ENCODE results near the gene ADPRH.

Gene ADPRH

DNA sequence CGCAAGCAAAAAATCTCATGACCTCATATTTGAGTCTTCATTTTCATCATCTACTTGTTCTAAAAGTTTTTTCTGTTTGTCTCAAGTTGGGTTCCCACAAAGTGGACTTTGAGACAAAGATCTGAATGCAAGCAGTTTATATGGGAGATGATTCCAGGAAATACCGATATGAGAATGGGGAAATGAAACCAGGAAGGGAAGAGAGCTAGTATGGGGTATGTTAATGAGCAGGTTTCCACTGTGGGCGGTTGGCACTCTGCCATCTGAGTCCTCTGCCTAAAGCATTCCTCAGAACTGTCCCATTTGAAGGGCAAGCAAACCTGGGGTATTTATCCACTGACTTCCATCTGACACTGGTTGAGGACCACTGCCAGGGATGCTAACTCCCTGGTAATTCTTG lies 8.8 kb downstream of the ADPRH start:
- H2AFZ ChIP-seq (ENCODE audit: low read length) = no peak overlapping the region
- H4K20me1 ChIP-seq (ENCODE audit: insufficient read depth, low read length, poor library complexity, severe bottlenecking) = no peaks in the 10 kb centered on the region
- H3F3A ChIP-seq (ENCODE audit: low read depth) = no peaks in the 10 kb centered on the region
- H3K9ac ChIP-seq (ENCODE audit: low read depth, low read length, poor library complexity, severe bottlenecking) = no peak overlapping the region
- H3K36me3 ChIP-seq (ENCODE audit: insufficient read depth, low read length) = no peaks in the 10 kb centered on the region
- no peaks in the 10 kb centered on the region for H3K79me2 ChIP-seq (ENCODE audit: insufficient read depth, low read length)
- TF ChIP-seq CTCF (conservative IDR thresholded peaks at IDR 0.05; ENCODE audit: low read length) = no peak
- no peak for TF ChIP-seq EZH2phosphoT487 (IDR thresholded peaks at IDR 0.05; ENCODE audit: borderline replicate concordance)
- no peaks in the 10 kb centered on the region for H3K9me3 ChIP-seq (ENCODE audit: insufficient read depth, low read depth, low read length)
- H3K4me2 ChIP-seq (ENCODE audit: low read depth, low read length, poor library complexity, severe bottlenecking) = no peak overlapping the region
- no peaks in the 10 kb centered on the region for H3K9me2 ChIP-seq (replicated peaks; ENCODE audit: low read depth, low read length)
- H3K4me3 ChIP-seq (ENCODE audit: low read length, poor library complexity, severe bottlenecking) = no peak overlapping the region
- H3K4me1 ChIP-seq (ENCODE audit: insufficient read depth, low read length, poor library complexity, severe bottlenecking) = no peaks in the 10 kb centered on the region
- H3K27me3 ChIP-seq (ENCODE audit: insufficient read depth, low read length, poor library complexity, severe bottlenecking) = peaks cover 8% of the 10 kb centered on the region

DNA sequence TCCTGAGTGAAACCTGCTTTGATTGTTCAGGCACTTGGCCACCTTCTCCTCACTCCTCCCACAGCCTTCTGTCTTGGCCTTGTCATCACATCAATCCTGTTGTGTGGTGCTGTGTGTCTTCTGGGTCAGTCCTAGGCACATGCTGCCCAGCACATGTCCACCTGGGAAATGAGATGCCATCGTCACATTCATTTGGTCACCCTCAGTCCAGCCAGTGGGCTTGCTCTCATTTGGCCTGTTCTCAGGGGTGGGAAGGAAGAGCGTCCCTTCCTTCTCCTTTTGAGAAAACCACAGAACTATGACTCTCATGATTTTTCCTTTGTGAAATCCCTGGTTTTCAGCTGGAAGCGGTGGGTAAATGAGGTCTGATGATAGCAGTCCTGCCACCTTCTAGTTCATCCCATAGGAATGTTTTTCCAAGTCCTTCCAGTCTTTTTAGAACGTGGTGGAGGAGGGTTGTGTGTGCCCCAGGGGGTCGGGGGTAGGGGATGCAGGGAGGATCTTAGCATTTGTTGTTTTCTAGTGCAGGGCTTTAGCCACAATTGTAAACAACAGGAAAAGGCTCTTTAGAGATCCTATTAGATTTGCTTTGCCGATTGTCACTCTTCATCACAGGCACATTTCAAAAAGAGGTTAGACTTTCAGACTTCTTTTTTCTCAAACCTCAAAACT lies 9.9 kb downstream of the ADPRH start:
- no peaks in the 10 kb centered on the region for H3K79me2 ChIP-seq (ENCODE audit: insufficient read depth, low read length)

DNA sequence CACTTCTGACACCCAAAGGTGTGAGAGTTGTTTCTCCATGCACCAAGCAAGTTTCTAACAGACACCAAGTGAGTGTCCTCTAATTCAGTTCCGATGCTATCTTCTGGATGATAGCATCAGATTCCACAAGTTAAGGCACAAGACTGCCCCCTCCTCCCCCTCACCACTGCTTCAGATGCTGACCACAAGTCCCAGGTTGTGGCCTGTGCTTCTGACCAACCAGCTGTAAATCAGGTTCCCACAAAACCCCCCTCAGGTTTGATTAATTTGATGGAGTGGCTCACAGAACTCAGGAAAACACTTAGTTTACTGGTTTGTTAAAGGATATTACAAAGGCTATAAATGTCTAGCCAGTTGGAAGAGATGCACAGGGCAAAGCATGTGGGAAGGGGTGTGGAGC lies 11.4 kb downstream of the ADPRH start:
- Histone ChIP-seq H2AFZ (ENCODE audit: low read length) (no peak overlapping the region), H3K9me2 (replicated peaks; ENCODE audit: low read depth, low read length) (no peaks in the 10 kb centered on the region), H3K79me2 (ENCODE audit: insufficient read depth, low read length) (no peaks in the 10 kb centered on the region), H3F3A (ENCODE audit: low read depth) (no peaks in the 10 kb centered on the region), H3K4me2 (ENCODE audit: low read depth, low read length, poor library complexity, severe bottlenecking) (no peak overlapping the region), H3K27me3 (ENCODE audit: insufficient read depth, low read length, poor library complexity, severe bottlenecking) (peaks cover 8% of the 10 kb centered on the region), H3K4me3 (ENCODE audit: low read length, poor library complexity, severe bottlenecking) (no peak overlapping the region), H3K9ac (ENCODE audit: low read depth, low read length, poor library complexity, severe bottlenecking) (no peak overlapping the region), H3K36me3 (ENCODE audit: insufficient read depth, low read length) (no peaks in the 10 kb centered on the region), H3K4me1 (ENCODE audit: insufficient read depth, low read length, poor library complexity, severe bottlenecking) (no peaks in the 10 kb centered on the region), H3K9me3 (ENCODE audit: insufficient read depth, low read depth, low read length) (no peaks in the 10 kb centered on the region), H4K20me1 (ENCODE audit: insufficient read depth, low read length, poor library complexity, severe bottlenecking) (no peaks in the 10 kb centered on the region)
- no peak for TF ChIP-seq EZH2phosphoT487 (IDR thresholded peaks at IDR 0.05; ENCODE audit: borderline replicate concordance)
- TF ChIP-seq CTCF (conservative IDR thresholded peaks at IDR 0.05; ENCODE audit: low read length) = no peak

More for the DNA sequence above, 9.9 kb downstream of the ADPRH start:
- Histone ChIP-seq H3K27me3 (ENCODE audit: insufficient read depth, low read length, poor library complexity, severe bottlenecking) (peaks cover 8% of the 10 kb centered on the region), H3K9me2 (replicated peaks; ENCODE audit: low read depth, low read length) (no peaks in the 10 kb centered on the region), H3K9ac (ENCODE audit: low read depth, low read length, poor library complexity, severe bottlenecking) (no peak overlapping the region), H3F3A (ENCODE audit: low read depth) (no peaks in the 10 kb centered on the region), H2AFZ (ENCODE audit: low read length) (no peak overlapping the region), H3K4me3 (ENCODE audit: low read length, poor library complexity, severe bottlenecking) (no peak overlapping the region), H3K9me3 (ENCODE audit: insufficient read depth, low read depth, low read length) (no peaks in the 10 kb centered on the region), H3K4me1 (ENCODE audit: insufficient read depth, low read length, poor library complexity, severe bottlenecking) (no peaks in the 10 kb centered on the region), H3K4me2 (ENCODE audit: low read depth, low read length, poor library complexity, severe bottlenecking) (no peak overlapping the region), H4K20me1 (ENCODE audit: insufficient read depth, low read length, poor library complexity, severe bottlenecking) (no peaks in the 10 kb centered on the region), H3K36me3 (ENCODE audit: insufficient read depth, low read length) (no peaks in the 10 kb centered on the region)
- no peak for TF ChIP-seq EZH2phosphoT487 (IDR thresholded peaks at IDR 0.05; ENCODE audit: borderline replicate concordance)
- TF ChIP-seq CTCF (conservative IDR thresholded peaks at IDR 0.05; ENCODE audit: low read length) = no peak

All from Loucy (cell line).